Kidney epithelial cell (primary cell): ENCODE results near the gene WNT6. TPM values are rescaled to one million over a fixed set of nuclear protein-coding genes. Genes with fewer than 3 reads are reported as not detected.

Source experiments
- DNase-seq: peaks from one replicate; pipeline ENCODE4 v3.0.0-alpha.2; 2010; ENCODE audit warnings: low read depth
- H3K27me3 ChIP-seq: 2 replicates; pipeline ENCODE4 v1.6.0; 2011; ENCODE audit warnings: low read length; ENCODE audit not compliant: control insufficient read depth, insufficient read depth
- H3K36me3 ChIP-seq: 2 replicates; pipeline ENCODE4 v1.5.1; 2011; ENCODE audit warnings: low read length; ENCODE audit not compliant: control insufficient read depth, insufficient read depth
- H3K4me3 ChIP-seq: 2 replicates; pipeline ENCODE4 v1.5.1; 2011; ENCODE audit warnings: low read depth, mild to moderate bottlenecking, control low read depth, low read length
- total RNA-seq: library from RNA; depleted of rRNA; stranded (reverse); fragments of >200 nt; gene quantifications from 2 replicates; pipeline ENCODE4 v1.2.3, GENCODE V29; 2015
- TF ChIP-seq, protein P1 (sequence below): IDR thresholded peaks from 2 replicates; pipeline ENCODE4 v1.5.1; 2011; ENCODE audit warnings: mild to moderate bottlenecking, moderate library complexity, low read length, control low read depth, inconsistent platforms; ENCODE audit not compliant: insufficient read depth, poor library complexity, severe bottlenecking

The WNT6 gene
- 1.2 and 1.6 TPM in 2 replicates for total RNA-seq

DNA sequence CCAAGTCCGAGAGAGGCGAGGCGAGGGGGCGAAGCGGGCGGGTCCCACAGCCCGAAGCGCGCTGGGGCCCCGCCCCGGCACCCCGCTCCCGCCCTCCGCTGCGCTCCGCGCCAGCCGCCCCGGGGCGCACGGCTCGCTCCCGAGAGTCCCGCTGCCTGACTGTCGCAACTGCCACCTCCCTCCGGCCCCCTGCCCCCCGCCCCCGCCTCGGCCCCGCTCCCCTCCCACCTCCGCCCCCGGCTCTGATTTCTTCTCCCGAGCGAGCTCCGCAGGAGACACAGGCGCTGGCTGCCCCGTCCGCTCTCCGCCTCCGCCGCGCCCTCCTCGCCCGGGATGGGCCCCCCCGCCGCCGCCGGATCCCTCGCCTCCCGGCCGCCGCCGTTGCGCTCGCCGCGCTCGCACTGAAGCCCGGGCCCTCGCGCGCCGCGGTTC lies at the start of gene WNT6:
WNT6 (plus strand) TSS at position 250 of the 432 bp plus-strand sequence. CDS start 233 bp downstream, outside the sequence.
- peaks cover 74% of the 10 kb centered on the region for H3K27me3 ChIP-seq
- DNase-seq = no peak
- no peak within 1 kb of the TSS for H3K4me3 ChIP-seq
- H3K36me3 ChIP-seq = no peaks in the 10 kb centered on the region
- TF ChIP-seq, protein P1, sequence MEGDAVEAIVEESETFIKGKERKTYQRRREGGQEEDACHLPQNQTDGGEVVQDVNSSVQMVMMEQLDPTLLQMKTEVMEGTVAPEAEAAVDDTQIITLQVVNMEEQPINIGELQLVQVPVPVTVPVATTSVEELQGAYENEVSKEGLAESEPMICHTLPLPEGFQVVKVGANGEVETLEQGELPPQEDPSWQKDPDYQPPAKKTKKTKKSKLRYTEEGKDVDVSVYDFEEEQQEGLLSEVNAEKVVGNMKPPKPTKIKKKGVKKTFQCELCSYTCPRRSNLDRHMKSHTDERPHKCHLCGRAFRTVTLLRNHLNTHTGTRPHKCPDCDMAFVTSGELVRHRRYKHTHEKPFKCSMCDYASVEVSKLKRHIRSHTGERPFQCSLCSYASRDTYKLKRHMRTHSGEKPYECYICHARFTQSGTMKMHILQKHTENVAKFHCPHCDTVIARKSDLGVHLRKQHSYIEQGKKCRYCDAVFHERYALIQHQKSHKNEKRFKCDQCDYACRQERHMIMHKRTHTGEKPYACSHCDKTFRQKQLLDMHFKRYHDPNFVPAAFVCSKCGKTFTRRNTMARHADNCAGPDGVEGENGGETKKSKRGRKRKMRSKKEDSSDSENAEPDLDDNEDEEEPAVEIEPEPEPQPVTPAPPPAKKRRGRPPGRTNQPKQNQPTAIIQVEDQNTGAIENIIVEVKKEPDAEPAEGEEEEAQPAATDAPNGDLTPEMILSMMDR = no peak

DNA sequence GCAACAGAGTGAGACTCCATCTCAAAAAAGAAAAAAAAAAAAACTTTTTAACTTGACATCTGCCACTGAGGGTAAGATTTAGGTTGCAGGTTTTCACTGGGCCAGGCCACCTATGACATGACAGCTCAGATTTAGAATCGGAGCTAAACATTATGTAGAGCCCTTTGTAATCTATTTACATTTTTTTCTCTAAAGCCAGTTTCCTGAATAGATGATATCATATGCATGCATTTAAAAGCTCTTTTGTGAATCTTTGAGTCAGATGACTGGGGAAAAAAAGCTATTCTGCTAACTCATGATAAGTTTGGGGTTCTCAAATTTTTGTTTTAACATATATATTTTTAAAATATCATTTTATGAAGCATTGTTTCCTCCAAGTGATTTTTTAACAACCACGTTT lies 49.3 kb upstream of the WNT6 start:
- DNase-seq = no peak
- TF ChIP-seq, protein P1 = no peak
- H3K36me3 ChIP-seq = no peaks in the 10 kb centered on the region

DNA sequence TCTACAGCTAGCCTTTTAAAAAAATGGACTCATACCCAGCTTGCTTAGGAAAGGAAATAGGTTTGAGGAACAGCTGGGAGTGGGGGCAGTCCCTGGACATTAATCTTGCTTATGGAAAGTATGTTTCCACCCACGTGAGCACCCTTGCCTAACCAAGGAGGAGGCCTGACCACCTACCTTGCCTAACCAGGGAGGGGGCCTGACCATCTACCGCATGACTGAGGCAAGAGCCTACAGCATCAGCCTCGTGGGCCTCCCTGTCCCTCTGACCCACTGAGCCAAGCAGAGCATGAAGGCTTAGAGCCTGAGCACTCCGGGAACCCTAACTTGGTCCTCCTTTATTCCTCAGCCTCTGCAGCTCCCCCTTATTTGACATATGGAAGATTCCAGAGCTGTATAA lies 48.2 kb upstream of the WNT6 start:
- DNase-seq = no peak
- no peaks in the 10 kb centered on the region for H3K27me3 ChIP-seq
- H3K36me3 ChIP-seq = no peaks in the 10 kb centered on the region
- TF ChIP-seq, protein P1 = no peak
- no peak overlapping the region for H3K4me3 ChIP-seq

More for the DNA sequence above, 49.3 kb upstream of the WNT6 start:
- Histone ChIP-seq H3K4me3 (no peak overlapping the region), H3K27me3 (no peaks in the 10 kb centered on the region)

DNA sequence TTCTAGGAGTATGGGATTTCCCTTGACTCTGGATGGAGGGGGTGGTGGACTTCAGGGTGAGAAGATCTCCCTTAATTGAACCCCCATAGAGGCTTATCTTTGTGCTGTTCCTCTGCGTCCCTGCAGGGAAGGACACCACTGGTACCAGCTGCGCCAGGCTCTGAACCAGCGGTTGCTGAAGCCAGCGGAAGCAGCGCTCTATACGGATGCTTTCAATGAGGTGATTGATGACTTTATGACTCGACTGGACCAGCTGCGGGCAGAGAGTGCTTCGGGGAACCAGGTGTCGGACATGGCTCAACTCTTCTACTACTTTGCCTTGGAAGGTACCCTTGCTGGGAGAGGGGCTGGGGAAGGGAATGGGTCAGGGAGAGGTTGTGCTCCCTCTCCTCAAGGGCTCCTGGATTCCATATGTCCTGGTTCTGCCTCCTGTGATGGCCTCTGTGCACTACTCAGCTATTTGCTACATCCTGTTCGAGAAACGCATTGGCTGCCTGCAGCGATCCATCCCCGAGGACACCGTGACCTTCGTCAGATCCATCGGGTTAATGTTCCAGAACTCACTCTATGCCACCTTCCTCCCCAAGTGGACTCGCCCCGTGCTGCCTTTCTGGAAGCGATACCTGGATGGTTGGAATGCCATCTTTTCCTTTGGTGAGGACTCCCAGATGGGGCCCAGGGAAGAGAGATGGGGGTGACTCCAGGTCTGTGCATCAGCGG lies 47.3 kb upstream of the WNT6 start:
- no peak for DNase-seq
- TF ChIP-seq, protein P1 = no peak
- Histone ChIP-seq H3K27me3 (no peaks in the 10 kb centered on the region), H3K4me3 (no peak overlapping the region), H3K36me3 (no peaks in the 10 kb centered on the region)

DNA sequence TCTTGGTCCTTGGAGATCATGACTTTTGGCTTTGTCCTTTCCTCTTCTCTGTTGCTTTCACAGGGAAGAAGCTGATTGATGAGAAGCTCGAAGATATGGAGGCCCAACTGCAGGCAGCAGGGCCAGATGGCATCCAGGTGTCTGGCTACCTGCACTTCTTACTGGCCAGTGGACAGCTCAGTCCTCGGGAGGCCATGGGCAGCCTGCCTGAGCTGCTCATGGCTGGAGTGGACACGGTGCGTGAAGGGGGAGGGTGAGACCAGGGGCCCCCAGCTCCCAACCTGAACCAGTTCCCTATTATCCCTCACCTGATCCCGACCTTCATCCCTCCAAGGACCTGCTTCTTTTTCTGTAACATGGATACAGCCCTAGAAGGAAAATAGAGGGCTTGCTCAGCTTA lies 46.7 kb upstream of the WNT6 start:
- Histone ChIP-seq H3K4me3 (no peak overlapping the region), H3K27me3 (no peaks in the 10 kb centered on the region), H3K36me3 (no peaks in the 10 kb centered on the region)
- no peak for DNase-seq
- TF ChIP-seq, protein P1 = no peak
